Uterus (tissue), 2 donors: Measurements from ENCODE around the gene S100P.

Experiments
- CTCF ChIP-seq, 4 experiments: fragments of 200-600 bp in 2 of 4; fragments of 450-650 bp in 2 of 4; sonication (generic) in 2 of 4; IDR thresholded peaks; one replicate each; pipeline ENCODE4 v1.5.1; 2016 to 2019; ENCODE audit warnings: antibody characterized with exemption in 4 of 4, mild to moderate bottlenecking in 2 of 4, moderate library complexity in 1 of 4
- POLR2A ChIP-seq, 2 donors: fragments of 450-650 bp; IDR thresholded peaks; one replicate each; pipeline ENCODE4 v1.6.1; 2016; ENCODE audit warnings: antibody characterized with exemption in 2 of 2, mild to moderate bottlenecking in 1 of 2, moderate library complexity in 1 of 2

GRCh38 chr4:6694177-6694901 lies 661 bp downstream of the S100P start:
- TF ChIP-seq CTCF (IDR thresholded peaks at IDR 0.05) (no peak), POLR2A (IDR thresholded peaks at IDR 0.05) (no peak)
